Testis (tissue), 2 donors: Measurements from ENCODE around the gene ZNF276.

ENCODE experiments used
- CTCF ChIP-seq, 3 experiments: fragments of 450-650 bp in 2 of 3; fragments of 200-600 bp in 1 of 3; sonication (generic) in 1 of 3; IDR thresholded peaks; one replicate each; pipeline ENCODE4 v1.5.1; 2016 to 2019; ENCODE audit warnings: antibody characterized with exemption in 3 of 3, mild to moderate bottlenecking in 2 of 3, moderate library complexity in 1 of 3
- POLR2A ChIP-seq: fragments of 450-650 bp; IDR thresholded peaks from one replicate; pipeline ENCODE4 v1.6.1; 2017; ENCODE audit warnings: antibody characterized with exemption, mild to moderate bottlenecking, moderate library complexity

- no peak for TF ChIP-seq CTCF (IDR thresholded peaks at IDR 0.05)
- no peak for TF ChIP-seq POLR2A
Observed at GRCh38 chr16:89775223-89775622, 53.9 kb downstream of the ZNF276 start.
